ENCODE data around the gene LPCAT3.

DNA sequence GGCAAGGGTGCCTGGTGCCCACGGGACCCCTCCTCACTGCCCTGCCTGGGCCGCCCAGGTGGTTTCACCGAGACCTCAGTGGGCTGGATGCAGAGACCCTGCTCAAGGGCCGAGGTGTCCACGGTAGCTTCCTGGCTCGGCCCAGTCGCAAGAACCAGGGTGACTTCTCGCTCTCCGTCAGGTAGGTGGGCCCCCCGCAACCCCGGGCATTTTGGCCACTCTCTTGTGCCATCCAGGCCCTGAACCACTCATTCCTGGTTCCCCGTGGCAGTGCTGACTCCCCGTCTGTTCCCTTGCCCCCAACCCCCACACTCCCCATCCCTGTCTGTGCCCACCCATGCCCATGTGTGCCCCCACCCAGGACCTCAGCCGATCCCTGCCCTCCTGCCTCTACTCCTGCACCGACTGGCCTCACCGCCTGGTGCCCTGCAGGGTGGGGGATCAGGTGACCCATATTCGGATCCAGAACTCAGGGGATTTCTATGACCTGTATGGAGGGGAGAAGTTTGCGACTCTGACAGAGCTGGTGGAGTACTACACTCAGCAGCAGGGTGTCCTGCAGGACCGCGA is 66.6 kb downstream of the LPCAT3 start:
- no peak for TF ChIP-seq CTCF (IDR thresholded peaks at IDR 0.05; ENCODE audit: low read depth, low read length, missing input control)
- no peak for TF ChIP-seq RAD21 (IDR thresholded peaks at IDR 0.05)

Data from liver (tissue), 3 donors.